Osteoblast (primary cell): Measurements from ENCODE around the gene CPA3. TPM values are rescaled to one million over a fixed set of nuclear protein-coding genes. Genes with fewer than 3 reads are reported as not detected.

Experiments
- DNase-seq: peaks from one replicate; pipeline ENCODE4 v3.0.0; 2011; ENCODE audit warnings: low spot score, mixed read lengths; ENCODE audit not compliant: insufficient read length; ENCODE audit errors: missing footprints
- H2AFZ ChIP-seq: 2 replicates; pipeline ENCODE4 v1.6.0; 2011; ENCODE audit warnings: mild to moderate bottlenecking, low read length
- H3K27ac ChIP-seq: 2 replicates; pipeline ENCODE4 v1.5.1; 2011; ENCODE audit warnings: mild to moderate bottlenecking, low read depth, low read length, moderate library complexity
- H3K27me3 ChIP-seq: 2 replicates; pipeline ENCODE4 v1.6.0; 2012; ENCODE audit warnings: mild to moderate bottlenecking, control low read depth, inconsistent platforms, low read length, moderate library complexity; ENCODE audit not compliant: insufficient read depth
- H3K36me3 ChIP-seq: 2 replicates; pipeline ENCODE4 v1.5.1; 2011; ENCODE audit warnings: mild to moderate bottlenecking, low read length, control low read depth, moderate library complexity; ENCODE audit not compliant: insufficient read depth
- H3K4me1 ChIP-seq: 2 replicates; pipeline ENCODE4 v1.5.1; 2011; ENCODE audit warnings: mild to moderate bottlenecking, low read length, control low read depth, moderate library complexity; ENCODE audit not compliant: insufficient read depth
- H3K4me2 ChIP-seq: 2 replicates; pipeline ENCODE4 v1.6.0; 2011; ENCODE audit warnings: mild to moderate bottlenecking, low read length; ENCODE audit not compliant: insufficient read depth
- H3K4me3 ChIP-seq: fragments of 200-600 bp; sonication (generic); 3 replicates; pipeline ENCODE4 v1.5.1; 2012; ENCODE audit warnings: mild to moderate bottlenecking, low read length, inconsistent platforms; ENCODE audit not compliant: insufficient read depth
- H3K79me2 ChIP-seq: 2 replicates; pipeline ENCODE4 v1.6.0; 2012; ENCODE audit warnings: mild to moderate bottlenecking, low read length, control low read depth, inconsistent platforms; ENCODE audit not compliant: insufficient read depth
- H3K9me3 ChIP-seq: 2 replicates; pipeline ENCODE4 v1.5.1; 2011; ENCODE audit warnings: low read depth, low read length, control low read depth
- H4K20me1 ChIP-seq: 2 replicates; pipeline ENCODE4 v1.6.0; 2012; ENCODE audit warnings: mild to moderate bottlenecking, low read length, control low read depth; ENCODE audit not compliant: insufficient read depth
- CTCF ChIP-seq: IDR thresholded peaks from 2 replicates; pipeline ENCODE4 v1.5.1; 2011; ENCODE audit warnings: mild to moderate bottlenecking, low read depth, low read length, moderate library complexity; ENCODE audit errors: extremely low read depth
- total RNA-seq: library from RNA; depleted of rRNA; stranded (reverse); fragments of >200 nt; gene quantifications from 2 replicates; pipeline ENCODE4 v1.2.3, GENCODE V29; 2012

CPA3 gene
- total RNA-seq, 1 donor = 1.1 TPM

DNA sequence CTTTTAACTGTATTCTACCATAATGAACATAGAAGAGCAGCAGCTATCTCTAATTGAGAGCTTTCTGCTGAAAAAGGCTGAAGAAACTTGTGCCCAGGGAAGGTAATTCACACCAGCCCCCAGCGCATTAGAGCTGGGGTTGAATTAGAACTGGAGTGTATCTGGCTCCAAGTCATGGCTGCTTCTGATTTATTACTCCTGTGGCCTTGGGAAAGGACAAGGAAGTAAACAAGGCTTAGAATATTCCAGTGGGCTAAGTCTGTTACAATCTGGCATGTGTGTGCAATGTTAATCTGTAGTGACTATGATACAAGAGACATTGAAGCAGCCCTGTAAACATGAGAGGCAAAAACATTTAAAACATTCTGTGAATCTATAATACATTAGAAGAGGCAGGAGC, 18.1 kb downstream of the CPA3 start:
- H3K79me2 ChIP-seq = no peaks in the 10 kb centered on the region
- H3K36me3 ChIP-seq = no peaks in the 10 kb centered on the region
- no peaks in the 10 kb centered on the region for H3K27me3 ChIP-seq
- no peak for TF ChIP-seq CTCF
- H4K20me1 ChIP-seq = no peaks in the 10 kb centered on the region
- no peak overlapping the region for H3K4me3 ChIP-seq
- H3K4me1 ChIP-seq = peaks cover 21% of the 10 kb centered on the region
- no peak overlapping the region for H2AFZ ChIP-seq
- H3K9me3 ChIP-seq = no peaks in the 10 kb centered on the region
- no peak for DNase-seq
- H3K4me2 ChIP-seq = no peak overlapping the region
- no peak overlapping the region for H3K27ac ChIP-seq

DNA sequence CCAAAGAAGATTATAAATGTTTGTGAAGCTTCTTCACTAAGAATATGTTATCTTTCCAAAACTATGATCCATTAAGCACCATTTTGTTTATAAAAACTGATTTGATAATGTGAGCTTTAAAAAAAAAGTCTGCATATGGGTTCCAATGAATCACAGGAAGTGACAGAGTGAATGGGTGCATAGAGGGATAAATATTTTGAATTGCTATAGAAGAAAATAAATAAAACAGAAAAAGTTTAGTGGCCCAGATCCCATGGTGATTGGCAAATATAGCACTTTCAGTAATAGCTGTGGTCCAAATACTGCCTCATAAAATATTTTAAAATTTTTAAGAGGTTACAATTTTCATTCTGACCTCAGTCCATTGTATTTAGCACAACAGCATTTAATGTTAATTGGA, 19.2 kb downstream of the CPA3 start:
- Histone ChIP-seq H3K4me3 (no peak overlapping the region), H3K79me2 (no peaks in the 10 kb centered on the region), H3K27me3 (no peaks in the 10 kb centered on the region), H3K36me3 (no peaks in the 10 kb centered on the region), H3K4me2 (no peak overlapping the region), H3K9me3 (no peaks in the 10 kb centered on the region), H3K4me1 (peaks cover 21% of the 10 kb centered on the region), H3K27ac (no peak overlapping the region), H2AFZ (no peak overlapping the region), H4K20me1 (no peaks in the 10 kb centered on the region)
- no peak for DNase-seq
- no peak for TF ChIP-seq CTCF

GRCh38 chr3:148889828-148890227, 24.7 kb downstream of the CPA3 start:
- no peaks in the 10 kb centered on the region for H3K27me3 ChIP-seq
- TF ChIP-seq CTCF = no peak
- no peaks in the 10 kb centered on the region for H3K9me3 ChIP-seq
- H3K79me2 ChIP-seq = no peaks in the 10 kb centered on the region
- no peak overlapping the region for H2AFZ ChIP-seq
- H3K4me2 ChIP-seq = no peak overlapping the region
- no peak overlapping the region for H3K27ac ChIP-seq
- no peaks in the 10 kb centered on the region for H4K20me1 ChIP-seq
- DNase-seq = no peak
- H3K36me3 ChIP-seq = no peaks in the 10 kb centered on the region
- H3K4me3 ChIP-seq = no peak overlapping the region
- H3K4me1 ChIP-seq = no peaks in the 10 kb centered on the region

DNA sequence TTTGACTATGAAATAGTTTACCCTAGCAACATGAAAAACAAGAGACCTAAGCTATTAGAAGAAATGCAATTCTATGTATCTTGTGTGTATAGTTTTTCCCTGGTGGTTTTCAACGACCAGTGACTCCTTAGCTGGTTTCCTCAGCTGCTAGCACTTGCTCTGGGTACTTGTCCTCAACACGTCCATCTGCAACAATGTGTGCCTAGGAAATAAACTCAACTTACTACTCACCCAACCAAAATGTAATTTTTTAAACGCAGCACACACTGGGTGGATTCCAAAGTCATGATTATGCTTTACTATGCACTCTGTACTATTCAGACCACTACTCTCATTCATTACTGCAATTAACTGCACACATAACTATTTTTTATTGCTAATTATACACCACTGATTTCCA, 31.0 kb downstream of the CPA3 start:
- TF ChIP-seq CTCF = no peak
- Histone ChIP-seq H2AFZ (no peak overlapping the region), H4K20me1 (no peaks in the 10 kb centered on the region), H3K27me3 (no peaks in the 10 kb centered on the region), H3K79me2 (no peaks in the 10 kb centered on the region), H3K4me3 (no peak overlapping the region), H3K36me3 (no peaks in the 10 kb centered on the region), H3K4me1 (no peaks in the 10 kb centered on the region), H3K27ac (no peak overlapping the region), H3K4me2 (no peak overlapping the region), H3K9me3 (no peaks in the 10 kb centered on the region)
- DNase-seq = no peak
